ENCODE results near the gene CTSC. TPM values are rescaled to one million over a fixed set of nuclear protein-coding genes. Genes with fewer than 3 reads are reported as not detected.

Gene CTSC
- total RNA-seq, 6 donors from 2014 or later, result 74.4 to 370 (median 247) TPM

DNA sequence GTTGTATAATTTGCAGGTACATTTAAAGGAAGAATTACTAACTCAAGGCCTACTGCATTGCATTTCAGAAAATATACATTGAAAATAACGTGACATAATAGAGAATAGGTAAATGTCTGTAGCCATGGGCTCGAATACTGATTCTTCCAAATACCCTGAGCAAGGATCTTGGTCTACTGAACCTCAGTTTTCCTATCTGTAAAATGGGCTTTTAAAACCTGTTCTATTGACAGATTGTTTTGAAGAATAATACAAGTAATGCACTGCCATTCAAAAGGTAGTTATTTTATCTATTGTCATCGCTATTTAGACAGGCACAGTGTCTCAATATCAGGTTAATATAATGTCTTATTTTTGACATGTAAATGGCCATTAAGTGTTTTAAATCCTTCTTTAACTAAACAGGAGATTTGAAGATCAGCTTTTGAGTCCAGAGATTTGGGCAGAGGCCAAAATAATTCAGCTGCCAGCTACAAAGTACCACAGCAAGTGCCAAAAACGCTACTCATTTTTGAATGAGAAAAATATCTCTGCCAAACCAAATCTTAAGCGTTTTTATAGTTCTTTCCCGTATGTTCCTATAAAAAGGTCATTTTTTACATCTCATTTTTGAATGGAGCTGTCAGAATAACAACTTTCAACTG lies 56.7 kb downstream of the CTSC start:
- no peak overlapping the region for H3K27ac ChIP-seq
- H3K4me1 ChIP-seq, result peaks cover 3 to 16% (median 6%) of the 10 kb centered on the region in 4 donors
- 50 to 61% methylated on average over 6 of the region's 6 CpGs for WGBS, 2 donors
- H3K36me3 ChIP-seq, result no peaks in the 10 kb centered on the region
- ATAC-seq (ENCODE audit: low FRiP score in 2 of 2) (no peak), DNase-seq (no peak)
- no peaks in the 10 kb centered on the region for H3K9me3 ChIP-seq
- H3K4me3 ChIP-seq, result no peak overlapping the region
- TF ChIP-seq POLR2A (IDR thresholded peaks at IDR 0.05), result no peak
- TF ChIP-seq EP300 (IDR thresholded peaks at IDR 0.05), result no peak
- TF ChIP-seq, protein P1, sequence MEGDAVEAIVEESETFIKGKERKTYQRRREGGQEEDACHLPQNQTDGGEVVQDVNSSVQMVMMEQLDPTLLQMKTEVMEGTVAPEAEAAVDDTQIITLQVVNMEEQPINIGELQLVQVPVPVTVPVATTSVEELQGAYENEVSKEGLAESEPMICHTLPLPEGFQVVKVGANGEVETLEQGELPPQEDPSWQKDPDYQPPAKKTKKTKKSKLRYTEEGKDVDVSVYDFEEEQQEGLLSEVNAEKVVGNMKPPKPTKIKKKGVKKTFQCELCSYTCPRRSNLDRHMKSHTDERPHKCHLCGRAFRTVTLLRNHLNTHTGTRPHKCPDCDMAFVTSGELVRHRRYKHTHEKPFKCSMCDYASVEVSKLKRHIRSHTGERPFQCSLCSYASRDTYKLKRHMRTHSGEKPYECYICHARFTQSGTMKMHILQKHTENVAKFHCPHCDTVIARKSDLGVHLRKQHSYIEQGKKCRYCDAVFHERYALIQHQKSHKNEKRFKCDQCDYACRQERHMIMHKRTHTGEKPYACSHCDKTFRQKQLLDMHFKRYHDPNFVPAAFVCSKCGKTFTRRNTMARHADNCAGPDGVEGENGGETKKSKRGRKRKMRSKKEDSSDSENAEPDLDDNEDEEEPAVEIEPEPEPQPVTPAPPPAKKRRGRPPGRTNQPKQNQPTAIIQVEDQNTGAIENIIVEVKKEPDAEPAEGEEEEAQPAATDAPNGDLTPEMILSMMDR (IDR thresholded peaks at IDR 0.05), result no peak
- no peak for TF ChIP-seq POLR2AphosphoS5 (IDR thresholded peaks at IDR 0.05)
- H3K27me3 ChIP-seq, result no peaks in the 10 kb centered on the region

- DNase-seq, result no peak
- Histone ChIP-seq H3K4me3 (no peak overlapping the region), H3K36me3 (no peaks in the 10 kb centered on the region), H3K27me3 (no peaks in the 10 kb centered on the region), H3K27ac (no peak overlapping the region), H3K9me3 (no peaks in the 10 kb centered on the region), H3K4me1 (peaks cover 0 to 6% (median 0%) of the 10 kb centered on the region in 4 donors)
- WGBS, 2 donors, result 67 to 77% methylated on average over 3 of the region's 3 CpGs
- TF ChIP-seq EP300 (IDR thresholded peaks at IDR 0.05) (no peak), POLR2A (IDR thresholded peaks at IDR 0.05) (no peak), POLR2AphosphoS5 (IDR thresholded peaks at IDR 0.05) (no peak)
- TF ChIP-seq, protein P1 (IDR thresholded peaks at IDR 0.05), result no peak
- ATAC-seq (ENCODE audit: low FRiP score in 2 of 2), result no peak
These were observed 60.1 kb downstream of the CTSC start for GRCh38 chr11:88277349-88277915.

DNA sequence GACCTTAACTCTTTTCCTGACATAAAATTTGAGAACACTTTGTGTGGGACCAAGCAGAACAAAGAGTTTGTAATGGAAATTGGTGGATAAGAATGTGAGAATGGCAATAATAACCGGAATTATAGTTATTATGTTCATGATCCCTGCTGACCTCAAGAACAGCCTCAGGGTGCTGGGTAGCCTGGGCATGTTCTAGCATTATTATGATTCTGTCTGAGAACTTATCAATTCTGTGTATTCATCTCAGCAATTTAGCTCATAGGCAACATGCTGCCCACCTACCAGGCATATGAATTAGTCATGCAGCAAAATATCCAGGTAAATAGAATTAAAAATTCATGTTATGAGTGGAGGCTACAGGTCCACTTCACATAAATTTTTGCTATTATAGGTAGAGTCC lies 61.9 kb downstream of the CTSC start:
- no peak for ATAC-seq (ENCODE audit: low FRiP score in 2 of 2)
- Histone ChIP-seq H3K27me3 (no peaks in the 10 kb centered on the region), H3K27ac (no peak overlapping the region), H3K36me3 (no peaks in the 10 kb centered on the region), H3K9me3 (no peaks in the 10 kb centered on the region), H3K4me1 (no peaks in the 10 kb centered on the region), H3K4me3 (no peak overlapping the region)
- WGBS, 2 donors, result 76 to 96% methylated on average over 1 of the region's 1 CpG
- DNase-seq, result no peak
- TF ChIP-seq, protein P1 (IDR thresholded peaks at IDR 0.05), result no peak
- TF ChIP-seq POLR2AphosphoS5 (IDR thresholded peaks at IDR 0.05) (no peak), EP300 (IDR thresholded peaks at IDR 0.05) (no peak), POLR2A (IDR thresholded peaks at IDR 0.05) (no peak)

DNA sequence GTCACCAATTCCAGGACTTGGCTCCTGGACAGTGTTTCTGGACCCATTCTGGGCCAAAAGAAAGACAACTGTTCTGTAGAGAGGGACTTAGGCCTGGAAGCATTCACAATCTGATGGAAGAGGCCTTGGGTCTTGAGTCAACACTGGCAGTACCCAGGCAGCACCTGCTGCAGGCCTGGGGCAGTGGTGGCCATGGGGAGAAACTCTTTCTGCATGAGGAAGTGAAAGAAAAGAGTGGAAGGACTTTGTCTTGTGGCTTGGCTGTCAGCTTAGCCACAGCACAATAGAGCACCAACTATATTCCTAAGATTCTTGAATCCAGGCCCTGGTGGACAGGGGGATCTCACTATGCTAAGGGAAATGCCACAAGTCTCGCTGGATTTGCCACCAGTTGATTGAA lies 70.6 kb downstream of the CTSC start:
- WGBS, 2 donors, result 100% methylated on average over 1 of the region's 1 CpG; no CpG with 5 or more reads in 1 of the 2 donors
- H3K36me3 ChIP-seq, result no peaks in the 10 kb centered on the region
- TF ChIP-seq EP300 (IDR thresholded peaks at IDR 0.05) (no peak), POLR2A (IDR thresholded peaks at IDR 0.05) (no peak), POLR2AphosphoS5 (IDR thresholded peaks at IDR 0.05) (no peak)
- TF ChIP-seq, protein P1 (IDR thresholded peaks at IDR 0.05), result no peak
- H3K27me3 ChIP-seq, result no peaks in the 10 kb centered on the region
- no peak overlapping the region for H3K27ac ChIP-seq
- DNase-seq (no peak), ATAC-seq (ENCODE audit: low FRiP score in 2 of 2) (no peak)
- H3K4me3 ChIP-seq, result no peak overlapping the region
- H3K9me3 ChIP-seq, result no peaks in the 10 kb centered on the region
- no peaks in the 10 kb centered on the region for H3K4me1 ChIP-seq

DNA sequence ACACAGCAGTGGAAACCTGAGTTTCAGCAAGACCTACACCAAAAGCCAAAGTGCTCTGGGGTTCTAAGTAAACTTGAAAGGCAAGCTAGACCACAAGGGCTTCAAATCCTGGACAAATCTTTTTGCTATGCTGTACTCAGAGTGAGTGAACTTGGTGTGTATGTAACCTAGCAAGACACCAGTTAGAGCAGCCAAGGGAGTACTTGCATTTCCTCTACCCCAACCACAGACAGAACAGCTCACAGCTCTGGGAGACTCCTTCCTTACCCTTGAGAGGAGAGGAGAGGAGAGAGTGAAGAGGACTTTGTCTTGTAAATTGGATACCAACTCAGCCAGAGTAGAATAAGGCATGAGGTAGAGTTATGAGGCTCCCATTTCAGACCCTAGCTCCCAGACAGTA lies 71.4 kb downstream of the CTSC start:
- no peaks in the 10 kb centered on the region for H3K4me1 ChIP-seq
- no peaks in the 10 kb centered on the region for H3K27me3 ChIP-seq
- H3K4me3 ChIP-seq, result no peak overlapping the region
- TF ChIP-seq EP300 (IDR thresholded peaks at IDR 0.05), result no peak
- TF ChIP-seq POLR2AphosphoS5 (IDR thresholded peaks at IDR 0.05), result no peak
- TF ChIP-seq POLR2A (IDR thresholded peaks at IDR 0.05), result no peak
- TF ChIP-seq, protein P1 (IDR thresholded peaks at IDR 0.05), result no peak
- H3K27ac ChIP-seq, result no peak overlapping the region
- DNase-seq, result no peak
- H3K36me3 ChIP-seq, result no peaks in the 10 kb centered on the region
- ATAC-seq (ENCODE audit: low FRiP score in 2 of 2), result peak in 1 of 2 donors; percentile 51
- H3K9me3 ChIP-seq, result no peaks in the 10 kb centered on the region
